Left ventricle myocardium inferior (tissue), 1 donor: ENCODE data around the gene SMIM35. TPM values are rescaled to one million over a fixed set of nuclear protein-coding genes. Genes with fewer than 3 reads are reported as not detected.

Experiments
- DNase-seq: peaks from one replicate; pipeline ENCODE4 v3.0.0-alpha.2; 2020
- H3K27ac ChIP-seq: fragments of 200-600 bp; replicated peaks from 2 replicates; pipeline ENCODE4 v1.8.0; 2021
- H3K27me3 ChIP-seq: fragments of 200-600 bp; 2 replicates; pipeline ENCODE4 v1.8.0; 2021; ENCODE audit warnings: low read depth
- H3K36me3 ChIP-seq: fragments of 200-600 bp; 2 replicates; pipeline ENCODE4 v1.8.0; 2021
- H3K4me1 ChIP-seq: fragments of 200-600 bp; 2 replicates; pipeline ENCODE4 v1.8.0; 2021
- H3K4me3 ChIP-seq: fragments of 200-600 bp; 2 replicates; pipeline ENCODE4 v1.8.0; 2021; ENCODE audit warnings: mild to moderate bottlenecking, moderate library complexity
- H3K9me3 ChIP-seq: fragments of 200-600 bp; replicated peaks from 2 replicates; pipeline ENCODE4 v1.8.0; 2021
- CTCF ChIP-seq: fragments of 200-600 bp; IDR thresholded peaks from 2 replicates; pipeline ENCODE4 v1.8.0; 2021; ENCODE audit warnings: antibody characterized with exemption, mild to moderate bottlenecking, borderline replicate concordance
- intact Hi-C: fragments of 100-400 bp; cut with micrococcal nuclease; formaldehyde crosslinking; loops from one replicate; pipeline ENCODE4 v1.11.0; 2022
- total RNA-seq: library from RNA; stranded (reverse); fragmentation: NEBNext Ultra II Directional; extraction: Animal tissue kit (Norgen Biotek cat#: 25700); gene quantifications from one replicate; pipeline ENCODE4 v1.2.1, GENCODE V29; 2021
- donor health status: DM: no; HTN: yes; CAD: no; lungs with severe emphysema.

SMIM35 gene
- total RNA-seq, 1 donor from 2014 or later = not detected

- TF ChIP-seq CTCF = no peak
- Histone ChIP-seq H3K27me3 (no peaks in the 10 kb centered on the region), H3K27ac (peak overlapping the region; percentile 79), H3K4me1 (peaks cover 28% of the 10 kb centered on the region), H3K9me3 (peaks cover 21% of the 10 kb centered on the region), H3K4me3 (no peak overlapping the region), H3K36me3 (no peaks in the 10 kb centered on the region)
- intact Hi-C loops = no loop called here
- DNase-seq = no peak
These were observed 2.1 kb downstream of the SMIM35 start for GRCh38 chr11:118084656-118085055.

- Histone ChIP-seq H3K4me3 (no peak overlapping the region), H3K27ac (peak overlapping the region; percentile 79), H3K27me3 (no peaks in the 10 kb centered on the region), H3K9me3 (peaks cover 21% of the 10 kb centered on the region), H3K36me3 (no peaks in the 10 kb centered on the region), H3K4me1 (peaks cover 28% of the 10 kb centered on the region)
- TF ChIP-seq CTCF = no peak
- DNase-seq = no peak
- intact Hi-C loops = no loop called here
These were observed 2.5 kb downstream of the SMIM35 start for GRCh38 chr11:118084247-118084646.

DNA sequence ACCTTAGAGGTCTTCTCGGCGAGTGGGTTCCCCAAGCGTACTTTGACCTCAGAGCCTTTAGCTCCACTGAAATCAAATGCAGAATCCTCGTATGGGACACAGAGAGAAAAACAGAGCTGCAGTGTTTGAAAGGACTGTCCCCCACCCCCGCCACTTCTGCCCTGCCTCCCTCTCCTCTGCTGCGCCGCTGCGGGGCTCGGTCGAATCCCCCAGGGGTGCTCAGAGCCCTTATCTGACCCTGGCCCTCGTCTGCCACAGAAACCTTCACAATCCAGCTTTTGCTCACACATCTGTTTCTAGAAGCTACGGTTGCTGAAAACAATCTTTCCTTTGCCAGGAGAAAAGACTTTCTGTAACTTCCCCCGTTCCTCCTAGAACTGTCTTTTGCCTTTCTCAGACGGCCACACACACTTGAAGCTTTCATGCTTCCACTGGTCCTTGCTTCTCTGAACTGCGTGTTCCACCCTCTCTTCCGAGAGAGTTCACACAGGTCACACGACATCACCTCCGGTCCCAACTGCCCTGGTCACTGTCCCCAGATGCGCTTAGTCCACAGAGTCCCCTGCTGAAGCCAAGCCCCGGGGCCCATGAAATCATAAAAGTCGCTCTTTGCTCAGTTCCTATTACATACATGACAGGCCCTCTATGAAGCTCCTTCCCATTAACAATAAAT, 3.7 kb downstream of the SMIM35 start:
- TF ChIP-seq CTCF = no peak
- peaks cover 14% of the 10 kb centered on the region for H3K9me3 ChIP-seq
- no peaks in the 10 kb centered on the region for H3K36me3 ChIP-seq
- peaks cover 28% of the 10 kb centered on the region for H3K4me1 ChIP-seq
- H3K4me3 ChIP-seq = no peak overlapping the region
- H3K27me3 ChIP-seq = no peaks in the 10 kb centered on the region
- DNase-seq = peak; percentile 30
- intact Hi-C loops = no loop called here
- H3K27ac ChIP-seq = peak overlapping the region; percentile 79

DNA sequence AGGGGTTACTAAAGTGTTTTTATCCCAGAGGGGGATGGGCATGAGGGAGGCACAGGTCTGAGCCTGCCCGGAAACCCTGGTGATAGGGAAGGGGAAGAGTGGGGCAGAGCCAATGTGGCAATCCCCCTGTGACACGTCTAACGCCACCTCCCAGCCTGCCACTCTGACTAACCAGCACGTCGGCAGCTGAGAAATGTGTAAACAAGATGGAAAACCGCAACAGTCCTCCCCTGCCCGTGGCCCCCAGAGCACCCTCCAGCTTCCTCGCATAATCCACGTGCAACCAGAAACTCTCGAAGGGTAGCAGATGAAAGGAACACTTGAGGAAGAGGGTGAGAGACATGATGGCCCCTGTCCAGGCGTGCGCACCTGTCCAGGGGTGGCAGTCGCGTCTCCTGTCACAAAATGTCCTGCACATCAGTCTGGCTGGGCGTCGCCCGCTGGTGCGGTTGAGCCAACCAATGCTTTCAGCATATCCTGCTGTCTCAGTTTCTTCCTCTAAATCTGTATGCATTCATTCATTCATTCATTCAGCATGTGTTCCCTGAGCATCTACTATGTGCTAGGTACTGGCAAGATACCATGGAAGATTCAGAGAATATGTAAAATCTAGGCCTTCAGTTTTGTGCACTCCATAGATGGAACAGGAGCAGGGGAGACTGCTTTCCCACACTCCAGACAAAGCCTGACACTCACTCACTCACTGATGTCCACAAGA, 5.4 kb downstream of the SMIM35 start:
- no peaks in the 10 kb centered on the region for H3K36me3 ChIP-seq
- no peak for TF ChIP-seq CTCF
- DNase-seq = no peak
- H3K27me3 ChIP-seq = no peaks in the 10 kb centered on the region
- H3K27ac ChIP-seq = no peak overlapping the region
- intact Hi-C loops = no loop called here
- H3K4me1 ChIP-seq = peaks cover 28% of the 10 kb centered on the region
- H3K4me3 ChIP-seq = no peak overlapping the region
- no peaks in the 10 kb centered on the region for H3K9me3 ChIP-seq

DNA sequence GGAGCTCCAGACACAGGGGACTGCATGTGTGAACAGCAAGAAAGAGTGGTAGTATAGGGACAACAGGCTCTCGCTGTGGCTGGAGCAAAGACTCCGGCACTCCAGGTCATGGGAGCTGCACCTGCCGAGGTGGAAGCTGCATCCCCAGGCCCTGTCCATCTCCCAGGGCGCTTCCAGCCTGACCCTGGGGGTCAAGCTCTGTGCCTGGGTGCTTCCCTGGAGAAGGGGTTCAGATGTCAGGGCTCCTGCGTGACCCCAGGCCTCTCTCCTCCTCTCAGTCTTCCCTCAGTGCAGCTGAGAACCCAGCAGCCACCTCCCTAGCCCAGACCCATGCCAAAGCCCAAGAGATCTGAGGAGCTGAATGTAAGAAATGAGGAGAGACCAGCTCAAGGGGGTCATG, 6.5 kb downstream of the SMIM35 start:
- no peak overlapping the region for H3K4me3 ChIP-seq
- no peak overlapping the region for H3K27ac ChIP-seq
- H3K4me1 ChIP-seq = peaks cover 28% of the 10 kb centered on the region
- intact Hi-C loops = no loop called here
- no peak for TF ChIP-seq CTCF
- no peak for DNase-seq
- H3K9me3 ChIP-seq = no peaks in the 10 kb centered on the region
- H3K27me3 ChIP-seq = no peaks in the 10 kb centered on the region
- no peaks in the 10 kb centered on the region for H3K36me3 ChIP-seq
